OCI-LY1 (cell line): Measurements from ENCODE around the gene CD164.

Source experiments
- H2AFZ ChIP-seq: fragments of 200-600 bp; sonication (generic), shearing (Covaris generic); 2 replicates; pipeline ENCODE4 v1.6.0; 2014; ENCODE audit warnings: antibody characterized with exemption, mild to moderate bottlenecking, low read length
- H3F3A ChIP-seq: fragments of 200-600 bp; sonication (generic), shearing (Covaris generic); 2 replicates; pipeline ENCODE4 v1.6.0; 2014; ENCODE audit warnings: mild to moderate bottlenecking, antibody characterized with exemption, low read length, moderate library complexity; ENCODE audit not compliant: insufficient read depth
- H3K27ac ChIP-seq: fragments of 200-600 bp; sonication (generic); 2 replicates; pipeline ENCODE4 v1.5.1; 2014; ENCODE audit warnings: low read length, mixed run types, mild to moderate bottlenecking, low read depth; ENCODE audit not compliant: poor library complexity, severe bottlenecking
- H3K27me3 ChIP-seq: fragments of 200-600 bp; sonication (generic); 2 replicates; pipeline ENCODE4 v1.6.0; 2014; ENCODE audit warnings: antibody characterized with exemption, mild to moderate bottlenecking, low read length, moderate library complexity; ENCODE audit not compliant: insufficient read depth
- H3K36me3 ChIP-seq: fragments of 200-600 bp; sonication (generic); 2 replicates; pipeline ENCODE4 v1.6.1; 2014; ENCODE audit warnings: mild to moderate bottlenecking, antibody characterized with exemption, low read length, moderate library complexity, mixed read lengths; ENCODE audit not compliant: insufficient read depth
- H3K4me1 ChIP-seq: fragments of 200-600 bp; sonication (generic); 2 replicates; pipeline ENCODE4 v1.5.1; 2014; ENCODE audit warnings: mild to moderate bottlenecking, low read length, moderate library complexity; ENCODE audit not compliant: insufficient read depth, severe bottlenecking
- H3K4me2 ChIP-seq: fragments of 200-600 bp; sonication (generic), shearing (Covaris generic); 2 replicates; pipeline ENCODE4 v1.6.1; 2014; ENCODE audit warnings: low read length
- H3K4me3 ChIP-seq: fragments of 200-600 bp; sonication (generic); 2 replicates; pipeline ENCODE4 v1.5.1; 2014; ENCODE audit warnings: low read length, low read depth, mild to moderate bottlenecking, mixed read lengths; ENCODE audit not compliant: poor library complexity, severe bottlenecking
- H3K79me2 ChIP-seq: fragments of 200-600 bp; shearing (Covaris generic); 2 replicates; pipeline ENCODE4 v1.6.1; 2016; ENCODE audit warnings: mixed run types, low read length, mixed read lengths; ENCODE audit not compliant: insufficient read depth
- H3K9ac ChIP-seq: fragments of 200-600 bp; sonication (generic), shearing (Covaris generic); 2 replicates; pipeline ENCODE4 v1.6.1; 2014; ENCODE audit warnings: mild to moderate bottlenecking, low read length, mixed read lengths
- H3K9me2 ChIP-seq: fragments of 200-600 bp; sonication (generic), shearing (Covaris generic); 2 replicates; pipeline ENCODE4 v1.6.1; 2014; ENCODE audit warnings: low read depth, mild to moderate bottlenecking, low read length, mixed read lengths
- H3K9me3 ChIP-seq: fragments of 200-600 bp; shearing (Covaris generic); 2 replicates; pipeline ENCODE4 v1.6.1; 2014; ENCODE audit warnings: low read length, mixed read lengths
- H4K20me1 ChIP-seq: fragments of 200-600 bp; sonication (generic), shearing (Covaris generic); 2 replicates; pipeline ENCODE4 v1.6.0; 2016; ENCODE audit warnings: mild to moderate bottlenecking, low read length; ENCODE audit not compliant: insufficient read depth
- CTCF ChIP-seq: fragments of 200-600 bp; sonication (generic), shearing (Covaris generic); IDR thresholded peaks from 2 replicates; pipeline ENCODE4 v1.5.1; 2017; ENCODE audit warnings: mild to moderate bottlenecking, antibody characterized with exemption, low read length, moderate library complexity, mixed read lengths
- EZH2 ChIP-seq: fragments of 200-600 bp; sonication (generic), shearing (Covaris generic); IDR thresholded peaks from 2 replicates; pipeline ENCODE4 v1.8.0; 2017; ENCODE audit warnings: borderline replicate concordance, mixed run types, mild to moderate bottlenecking, antibody characterized with exemption, low read length, moderate library complexity, mixed read lengths

The CD164 gene

DNA sequence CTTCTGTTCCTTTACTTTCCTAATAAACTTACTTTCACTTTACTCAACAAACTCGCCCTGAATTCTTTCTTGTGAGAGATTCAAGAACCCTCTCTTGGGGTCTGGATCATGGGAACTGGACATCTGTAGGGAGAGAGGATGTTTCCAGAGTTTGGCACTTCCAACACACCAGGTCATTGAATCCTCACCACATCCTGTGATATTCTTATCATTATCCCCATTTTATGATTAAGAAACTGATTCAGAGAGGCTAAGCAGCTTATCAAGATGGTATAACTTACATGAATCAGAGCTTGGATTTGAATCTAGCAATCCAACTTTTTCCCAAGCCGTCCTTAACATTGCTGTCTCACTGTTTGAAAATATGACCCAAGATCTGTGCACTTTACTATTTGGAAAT, 42.7 kb upstream of the CD164 start:
- no peaks in the 10 kb centered on the region for H3K36me3 ChIP-seq
- H3K4me3 ChIP-seq: no peak overlapping the region
- H3K79me2 ChIP-seq: no peaks in the 10 kb centered on the region
- no peak overlapping the region for H2AFZ ChIP-seq
- TF ChIP-seq EZH2 (no peak), CTCF (no peak)
- no peak overlapping the region for H3K4me2 ChIP-seq
- H3K9me2 ChIP-seq: no peaks in the 10 kb centered on the region
- H4K20me1 ChIP-seq: no peaks in the 10 kb centered on the region
- H3K9ac ChIP-seq: no peak overlapping the region
- no peaks in the 10 kb centered on the region for H3K27me3 ChIP-seq
- no peaks in the 10 kb centered on the region for H3K4me1 ChIP-seq
- H3K9me3 ChIP-seq: no peaks in the 10 kb centered on the region
- no peaks in the 10 kb centered on the region for H3F3A ChIP-seq
- no peak overlapping the region for H3K27ac ChIP-seq

DNA sequence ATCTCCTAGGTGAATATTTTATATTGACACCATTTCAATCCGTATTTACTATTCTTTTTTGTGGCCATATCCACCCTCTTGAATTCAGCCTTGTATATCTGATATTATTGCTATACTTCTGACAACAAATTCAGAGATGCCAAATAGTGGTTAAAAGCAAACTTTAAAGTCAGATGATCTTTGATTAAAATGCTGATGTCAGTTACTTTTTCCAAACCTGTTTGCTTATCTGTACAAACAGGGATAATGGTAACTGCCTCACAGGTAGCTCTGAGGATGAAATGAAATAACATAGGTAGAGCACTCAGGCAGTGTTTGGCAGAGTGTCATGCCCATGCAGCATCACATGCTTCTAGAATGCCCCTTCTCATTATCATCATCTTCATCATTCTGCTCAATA, 38.9 kb upstream of the CD164 start:
- no peaks in the 10 kb centered on the region for H3K4me1 ChIP-seq
- TF ChIP-seq CTCF: no peak
- TF ChIP-seq EZH2: no peak

DNA sequence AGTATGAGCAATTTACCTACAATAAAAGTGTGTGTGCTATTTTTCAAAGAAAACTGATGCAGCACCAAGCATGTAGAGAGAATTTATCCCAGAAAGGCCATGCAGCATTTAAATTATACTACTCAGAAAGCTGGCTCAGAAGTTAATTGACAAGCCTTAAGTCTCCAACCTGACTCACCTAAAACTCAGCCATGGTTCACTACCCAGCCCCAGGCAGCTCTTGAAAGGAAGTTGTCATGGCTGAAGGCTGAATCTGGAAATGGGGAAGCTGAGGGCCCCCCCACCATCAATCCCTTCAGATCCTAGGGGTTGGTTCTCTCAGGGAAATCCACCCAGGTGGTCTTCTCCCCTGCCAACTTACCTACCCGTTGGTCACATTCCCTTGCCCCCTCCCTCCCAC, 38.5 kb upstream of the CD164 start:
- Histone ChIP-seq H3K9ac (no peak overlapping the region), H3K36me3 (no peaks in the 10 kb centered on the region), H3K79me2 (no peaks in the 10 kb centered on the region), H2AFZ (no peak overlapping the region), H3K4me3 (no peak overlapping the region), H3K9me3 (no peaks in the 10 kb centered on the region), H3K9me2 (no peaks in the 10 kb centered on the region), H3K4me1 (no peaks in the 10 kb centered on the region), H3F3A (no peaks in the 10 kb centered on the region), H3K4me2 (no peak overlapping the region), H4K20me1 (no peaks in the 10 kb centered on the region), H3K27me3 (no peaks in the 10 kb centered on the region), H3K27ac (no peak overlapping the region)
- TF ChIP-seq CTCF (no peak), EZH2 (no peak)

More for the DNA sequence above, 38.9 kb upstream of the CD164 start:
- H3K27ac ChIP-seq: no peak overlapping the region
- no peak overlapping the region for H3K4me2 ChIP-seq
- no peaks in the 10 kb centered on the region for H3K27me3 ChIP-seq
- H2AFZ ChIP-seq: no peak overlapping the region
- H3K9me3 ChIP-seq: no peaks in the 10 kb centered on the region
- H3K4me3 ChIP-seq: no peak overlapping the region
- no peak overlapping the region for H3K9ac ChIP-seq
- H3F3A ChIP-seq: no peaks in the 10 kb centered on the region
- H3K9me2 ChIP-seq: no peaks in the 10 kb centered on the region
- H3K79me2 ChIP-seq: no peaks in the 10 kb centered on the region
- H3K36me3 ChIP-seq: no peaks in the 10 kb centered on the region
- H4K20me1 ChIP-seq: no peaks in the 10 kb centered on the region
